BJ (cell line): ENCODE measurements around the gene NGFR. TPM values are rescaled to one million over a fixed set of nuclear protein-coding genes. Genes with fewer than 3 reads are reported as not detected.

Source experiments
- CTCF ChIA-PET: fragments of 350-600 bp; formaldehyde crosslinking; extraction: SDS; loops from one replicate; lab custom pipeline; 2021; ENCODE audit warnings: antibody characterized with exemption, inconsistent platforms; lab: Yijun Ruan, JAX
- POLR2A ChIA-PET: fragments of 300-600 bp; sonication (Branson Sonifier 250); formaldehyde crosslinking; extraction: SDS; loops from one replicate; lab custom pipeline; 2021; ENCODE audit warnings: antibody characterized with exemption; lab: Charles Lee
- DNase-seq: peaks from one replicate; pipeline ENCODE4 v3.0.0-alpha.2; 2011; ENCODE audit warnings: low read depth
- H3K27me3 ChIP-seq: 2 replicates; pipeline ENCODE4 v1.6.0; 2011; ENCODE audit warnings: low read length; ENCODE audit not compliant: control insufficient read depth, insufficient read depth
- H3K36me3 ChIP-seq: 2 replicates; pipeline ENCODE4 v1.5.1; 2011; ENCODE audit warnings: low read length; ENCODE audit not compliant: control insufficient read depth, insufficient read depth
- H3K4me3 ChIP-seq: 2 replicates; pipeline ENCODE4 v1.5.1; 2011; ENCODE audit warnings: low read depth, mild to moderate bottlenecking, control low read depth, low read length
- polyA plus RNA-seq: library from polyadenylated mRNA; depleted of rRNA; stranded (reverse); fragments of >200 nt; gene quantifications from 2 replicates; pipeline ENCODE4 v1.2.3, GENCODE V29; 2011
- TF ChIP-seq, protein P1 (sequence below): IDR thresholded peaks from 2 replicates; pipeline ENCODE4 v1.5.1; 2011; ENCODE audit warnings: low read depth, mild to moderate bottlenecking, control low read depth, inconsistent platforms, low read length, moderate library complexity; ENCODE audit not compliant: insufficient read depth

The NGFR gene
- polyA plus RNA-seq, 1 experiment = 0.10 TPM

GRCh38 chr17:49496183-49496866 is 1.2 kb downstream of the NGFR start:
- peaks cover 59% of the 10 kb centered on the region for H3K27me3 ChIP-seq
- no peaks in the 10 kb centered on the region for H3K36me3 ChIP-seq
- no peak for DNase-seq
- ChIA-PET CTCF (interaction anchor here (0.5 to 8.8 kb wide), 23 partner anchors 8 to 211 kb away, joined by 3 to 68 read pairs (median 4); partner anchors contain the start of gene SLC35B1), POLR2A (no interaction called here)
- H3K4me3 ChIP-seq = no peak overlapping the region
- TF ChIP-seq, protein P1, sequence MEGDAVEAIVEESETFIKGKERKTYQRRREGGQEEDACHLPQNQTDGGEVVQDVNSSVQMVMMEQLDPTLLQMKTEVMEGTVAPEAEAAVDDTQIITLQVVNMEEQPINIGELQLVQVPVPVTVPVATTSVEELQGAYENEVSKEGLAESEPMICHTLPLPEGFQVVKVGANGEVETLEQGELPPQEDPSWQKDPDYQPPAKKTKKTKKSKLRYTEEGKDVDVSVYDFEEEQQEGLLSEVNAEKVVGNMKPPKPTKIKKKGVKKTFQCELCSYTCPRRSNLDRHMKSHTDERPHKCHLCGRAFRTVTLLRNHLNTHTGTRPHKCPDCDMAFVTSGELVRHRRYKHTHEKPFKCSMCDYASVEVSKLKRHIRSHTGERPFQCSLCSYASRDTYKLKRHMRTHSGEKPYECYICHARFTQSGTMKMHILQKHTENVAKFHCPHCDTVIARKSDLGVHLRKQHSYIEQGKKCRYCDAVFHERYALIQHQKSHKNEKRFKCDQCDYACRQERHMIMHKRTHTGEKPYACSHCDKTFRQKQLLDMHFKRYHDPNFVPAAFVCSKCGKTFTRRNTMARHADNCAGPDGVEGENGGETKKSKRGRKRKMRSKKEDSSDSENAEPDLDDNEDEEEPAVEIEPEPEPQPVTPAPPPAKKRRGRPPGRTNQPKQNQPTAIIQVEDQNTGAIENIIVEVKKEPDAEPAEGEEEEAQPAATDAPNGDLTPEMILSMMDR = peak; percentile 41; the same call in 1 of the 2 replicates

GRCh38 chr17:49496867-49497147 is 1.7 kb downstream of the NGFR start:
- CTCF ChIA-PET = interaction anchor here (0.5 to 8.8 kb wide), 23 partner anchors 9 to 211 kb away, joined by 3 to 68 read pairs (median 4); partner anchors contain the start of gene SLC35B1
- POLR2A ChIA-PET = no interaction called here
- DNase-seq = no peak
- H3K36me3 ChIP-seq = no peaks in the 10 kb centered on the region
- peaks cover 58% of the 10 kb centered on the region for H3K27me3 ChIP-seq
- TF ChIP-seq, protein P1 = no peak
- no peak overlapping the region for H3K4me3 ChIP-seq

DNA sequence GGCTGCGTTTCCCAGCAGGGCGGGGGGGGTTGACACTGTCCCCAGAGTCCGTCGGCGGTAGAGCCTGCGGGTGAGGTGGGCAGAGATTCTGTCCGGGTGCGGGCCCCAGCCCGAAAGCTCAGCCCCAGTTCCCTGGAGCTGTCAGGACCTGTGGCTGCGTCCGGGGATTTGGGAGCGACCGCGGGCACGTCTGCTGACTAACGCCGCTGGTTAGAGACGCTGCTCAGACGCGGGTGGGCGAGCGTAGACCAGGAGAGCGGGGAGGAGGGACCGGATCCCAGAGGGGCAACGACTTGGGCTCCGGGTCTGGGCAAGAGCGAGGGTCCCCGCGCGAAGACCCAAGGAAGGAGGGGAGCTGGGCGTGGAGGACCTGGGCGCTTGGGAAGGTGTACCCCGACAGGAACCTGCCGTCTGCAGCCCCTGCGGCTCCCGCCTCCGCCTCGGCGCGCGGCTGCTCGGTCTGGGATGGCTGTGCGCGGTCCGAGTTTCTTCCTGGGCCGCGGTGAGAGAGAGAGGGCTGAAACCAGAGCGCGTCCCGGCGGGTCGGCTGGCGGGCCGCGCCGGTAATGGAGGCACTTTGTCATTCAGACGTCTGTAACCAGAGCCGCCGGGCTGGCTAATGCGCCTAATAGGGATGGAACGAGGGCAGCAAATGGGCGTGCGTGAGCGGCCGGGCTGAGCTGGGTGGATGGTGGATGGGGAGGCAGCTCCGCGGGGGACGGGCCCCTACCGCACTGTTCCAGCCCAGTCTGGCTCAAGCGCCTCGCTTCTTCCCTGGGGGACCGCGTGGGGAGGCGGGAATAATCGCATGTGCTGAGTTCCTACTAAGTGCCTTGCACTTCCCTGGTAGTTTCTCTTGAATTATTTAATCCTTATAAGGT is 2.3 kb downstream of the NGFR start:
- no peak overlapping the region for H3K4me3 ChIP-seq
- ChIA-PET CTCF (interaction anchor here (0.5 to 8.8 kb wide), 22 partner anchors 8 to 210 kb away, joined by 3 to 68 read pairs (median 4); partner anchors contain the start of gene SLC35B1), POLR2A (no interaction called here)
- no peak for DNase-seq
- peaks cover 61% of the 10 kb centered on the region for H3K27me3 ChIP-seq
- H3K36me3 ChIP-seq = no peaks in the 10 kb centered on the region
- TF ChIP-seq, protein P1 = no peak

GRCh38 chr17:49498029-49498615 is 3.0 kb downstream of the NGFR start:
- H3K27me3 ChIP-seq = peaks cover 61% of the 10 kb centered on the region
- no peak overlapping the region for H3K4me3 ChIP-seq
- TF ChIP-seq, protein P1 = no peak
- DNase-seq = no peak
- ChIA-PET CTCF (interaction anchor here (0.6 to 8.8 kb wide), 6 partner anchors 9 to 58 kb away, joined by 3 to 68 read pairs (median 6); no protein-coding TSS in a partner anchor), POLR2A (no interaction called here)
- H3K36me3 ChIP-seq = no peaks in the 10 kb centered on the region
